ENCODE measurements around the gene BOLL. TPM values are rescaled to one million over a fixed set of nuclear protein-coding genes. Genes with fewer than 3 reads are reported as not detected.

The BOLL gene
- total and polyA plus RNA-seq, 2 donors (not counting 1 experiment from before 2014, with no cell fraction given), result not detected

DNA sequence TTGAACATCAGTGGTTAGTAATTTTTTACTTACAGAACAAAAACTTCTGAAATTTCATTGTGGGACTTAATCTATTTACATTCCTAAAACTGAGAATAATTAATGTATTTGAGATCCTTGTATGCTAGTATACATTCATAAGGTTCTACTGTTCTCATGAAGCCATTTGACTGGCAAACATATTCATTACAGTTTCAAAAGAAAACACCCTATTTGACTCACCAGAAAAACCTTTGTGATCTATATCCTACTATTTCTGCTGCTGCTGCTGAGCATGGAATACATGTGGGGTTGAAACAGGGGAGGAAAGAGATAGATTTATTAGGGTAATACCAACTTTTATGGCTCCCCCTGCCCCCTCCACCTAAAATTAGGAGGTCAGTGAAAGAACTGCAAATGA lies 58.1 kb downstream of the BOLL start:
- H3K27ac ChIP-seq (ENCODE audit: insufficient read depth, low read length), result no peak overlapping the region

DNA sequence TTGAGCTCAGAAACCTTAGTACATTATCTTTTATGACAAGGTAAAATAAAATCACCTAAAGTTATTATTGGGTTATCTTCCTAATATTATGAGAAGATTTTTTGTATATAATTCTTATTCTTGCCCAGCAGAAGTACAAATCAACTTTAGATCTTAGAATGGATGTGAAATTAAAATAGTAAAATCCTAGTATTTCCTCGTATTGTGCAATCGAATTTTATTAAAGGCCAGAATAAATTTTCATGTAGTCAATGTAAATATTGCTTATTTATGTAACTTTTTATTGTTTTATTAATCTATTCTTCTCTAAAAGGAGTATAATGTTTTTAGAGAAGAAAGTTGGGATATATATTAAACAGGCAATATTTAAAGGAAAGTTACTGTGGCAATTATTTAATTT lies 67.3 kb downstream of the BOLL start:
- Histone ChIP-seq H3K4me2 (ENCODE audit: extremely low read depth, insufficient read depth, low read length) (no peak overlapping the region), H3K36me3 (ENCODE audit: control insufficient read depth, insufficient read depth, low read length) (no peaks in the 10 kb centered on the region), H3K4me3 (replicated peaks in 1 of 4; ENCODE audit: control extremely low read depth in 1 of 4, insufficient read depth in 1 of 4, low read depth in 3 of 4, low read length in 4 of 4) (no peak overlapping the region), H3K27ac (ENCODE audit: insufficient read depth, low read length) (no peak overlapping the region), H3K4me1 (ENCODE audit: control insufficient read depth, extremely low read depth, insufficient read depth, low read length) (no peaks in the 10 kb centered on the region), H3K79me2 (ENCODE audit: control insufficient read depth, insufficient read depth, low read length) (no peaks in the 10 kb centered on the region), H3K9me3 (ENCODE audit: control insufficient read depth, insufficient read depth, low read depth, low read length) (no peaks in the 10 kb centered on the region), H3K27me3 (ENCODE audit: control insufficient read depth, insufficient read depth, low read length) (no peaks in the 10 kb centered on the region), H2AFZ (ENCODE audit: low read length) (no peak overlapping the region), H3K9ac (ENCODE audit: insufficient read depth, low read length) (no peak overlapping the region), H4K20me1 (ENCODE audit: control insufficient read depth, extremely low read depth, insufficient read depth, low read length) (no peaks in the 10 kb centered on the region)
- no peak for TF ChIP-seq EZH2 (IDR thresholded peaks at IDR 0.05; ENCODE audit: low read length, missing control alignments)
- TF ChIP-seq, protein P1, sequence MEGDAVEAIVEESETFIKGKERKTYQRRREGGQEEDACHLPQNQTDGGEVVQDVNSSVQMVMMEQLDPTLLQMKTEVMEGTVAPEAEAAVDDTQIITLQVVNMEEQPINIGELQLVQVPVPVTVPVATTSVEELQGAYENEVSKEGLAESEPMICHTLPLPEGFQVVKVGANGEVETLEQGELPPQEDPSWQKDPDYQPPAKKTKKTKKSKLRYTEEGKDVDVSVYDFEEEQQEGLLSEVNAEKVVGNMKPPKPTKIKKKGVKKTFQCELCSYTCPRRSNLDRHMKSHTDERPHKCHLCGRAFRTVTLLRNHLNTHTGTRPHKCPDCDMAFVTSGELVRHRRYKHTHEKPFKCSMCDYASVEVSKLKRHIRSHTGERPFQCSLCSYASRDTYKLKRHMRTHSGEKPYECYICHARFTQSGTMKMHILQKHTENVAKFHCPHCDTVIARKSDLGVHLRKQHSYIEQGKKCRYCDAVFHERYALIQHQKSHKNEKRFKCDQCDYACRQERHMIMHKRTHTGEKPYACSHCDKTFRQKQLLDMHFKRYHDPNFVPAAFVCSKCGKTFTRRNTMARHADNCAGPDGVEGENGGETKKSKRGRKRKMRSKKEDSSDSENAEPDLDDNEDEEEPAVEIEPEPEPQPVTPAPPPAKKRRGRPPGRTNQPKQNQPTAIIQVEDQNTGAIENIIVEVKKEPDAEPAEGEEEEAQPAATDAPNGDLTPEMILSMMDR (conservative IDR thresholded peaks at IDR 0.05 in 1 of 2, IDR thresholded peaks at IDR 0.05 in 1 of 2; ENCODE audit: low read depth in 1 of 2, low read length in 2 of 2), result no peak
- DNase-seq (ENCODE audit: low read depth in 2 of 2), result no peak

More for the DNA sequence above, 58.1 kb downstream of the BOLL start:
- Histone ChIP-seq H3K4me1 (ENCODE audit: control insufficient read depth, extremely low read depth, insufficient read depth, low read length) (no peaks in the 10 kb centered on the region), H3K9ac (ENCODE audit: insufficient read depth, low read length) (no peak overlapping the region), H4K20me1 (ENCODE audit: control insufficient read depth, extremely low read depth, insufficient read depth, low read length) (no peaks in the 10 kb centered on the region), H3K27me3 (ENCODE audit: control insufficient read depth, insufficient read depth, low read length) (no peaks in the 10 kb centered on the region), H3K9me3 (ENCODE audit: control insufficient read depth, insufficient read depth, low read depth, low read length) (no peaks in the 10 kb centered on the region), H3K79me2 (ENCODE audit: control insufficient read depth, insufficient read depth, low read length) (no peaks in the 10 kb centered on the region), H2AFZ (ENCODE audit: low read length) (no peak overlapping the region), H3K36me3 (ENCODE audit: control insufficient read depth, insufficient read depth, low read length) (no peaks in the 10 kb centered on the region), H3K4me3 (replicated peaks in 1 of 4; ENCODE audit: control extremely low read depth in 1 of 4, insufficient read depth in 1 of 4, low read depth in 3 of 4, low read length in 4 of 4) (no peak overlapping the region), H3K4me2 (ENCODE audit: extremely low read depth, insufficient read depth, low read length) (no peak overlapping the region)
- DNase-seq (ENCODE audit: low read depth in 2 of 2), result no peak
- no peak for TF ChIP-seq EZH2 (IDR thresholded peaks at IDR 0.05; ENCODE audit: low read length, missing control alignments)
- TF ChIP-seq, protein P1 (conservative IDR thresholded peaks at IDR 0.05 in 1 of 2, IDR thresholded peaks at IDR 0.05 in 1 of 2; ENCODE audit: low read depth in 1 of 2, low read length in 2 of 2), result no peak

DNA sequence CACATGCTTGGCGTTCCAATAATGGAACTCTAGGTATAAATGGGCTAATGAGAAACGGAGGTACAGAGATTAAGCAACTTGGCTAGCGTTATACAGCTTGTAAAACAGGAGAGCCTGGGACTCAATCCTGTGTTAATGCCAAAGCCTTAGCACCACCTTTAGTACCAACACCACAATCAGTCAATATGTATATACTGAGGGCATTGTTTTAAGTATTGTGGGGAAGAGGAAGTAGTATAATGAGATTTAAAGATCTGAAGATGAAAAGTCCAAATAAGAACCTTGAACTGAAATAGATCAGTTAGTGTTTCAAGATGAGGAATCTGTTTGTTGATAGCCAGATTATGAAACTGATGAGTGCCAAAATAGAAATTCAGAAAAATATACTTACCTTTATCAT lies 71.8 kb downstream of the BOLL start:
- peaks cover 3% of the 10 kb centered on the region for H3K4me1 ChIP-seq (ENCODE audit: control insufficient read depth, extremely low read depth, insufficient read depth, low read length)
- H3K9ac ChIP-seq (ENCODE audit: insufficient read depth, low read length), result no peak overlapping the region
- TF ChIP-seq, protein P1 (conservative IDR thresholded peaks at IDR 0.05 in 1 of 2, IDR thresholded peaks at IDR 0.05 in 1 of 2; ENCODE audit: low read depth in 1 of 2, low read length in 2 of 2), result no peak
- TF ChIP-seq EZH2 (IDR thresholded peaks at IDR 0.05; ENCODE audit: low read length, missing control alignments), result no peak
- H4K20me1 ChIP-seq (ENCODE audit: control insufficient read depth, extremely low read depth, insufficient read depth, low read length), result no peaks in the 10 kb centered on the region
- H3K27me3 ChIP-seq (ENCODE audit: control insufficient read depth, insufficient read depth, low read length), result no peaks in the 10 kb centered on the region
- H3K36me3 ChIP-seq (ENCODE audit: control insufficient read depth, insufficient read depth, low read length), result no peaks in the 10 kb centered on the region
- H2AFZ ChIP-seq (ENCODE audit: low read length), result no peak overlapping the region
- no peak overlapping the region for H3K4me2 ChIP-seq (ENCODE audit: extremely low read depth, insufficient read depth, low read length)
- H3K4me3 ChIP-seq (replicated peaks in 1 of 4; ENCODE audit: control extremely low read depth in 1 of 4, insufficient read depth in 1 of 4, low read depth in 3 of 4, low read length in 4 of 4), result no peak overlapping the region
- H3K79me2 ChIP-seq (ENCODE audit: control insufficient read depth, insufficient read depth, low read length), result peaks cover 15% of the 10 kb centered on the region
- H3K9me3 ChIP-seq (ENCODE audit: control insufficient read depth, insufficient read depth, low read depth, low read length), result no peaks in the 10 kb centered on the region
- no peak for DNase-seq (ENCODE audit: low read depth in 2 of 2)
- H3K27ac ChIP-seq (ENCODE audit: insufficient read depth, low read length), result no peak overlapping the region

Measured in fibroblast of lung (primary cell).